8988T (cell line): ENCODE data around the gene CD160.
"Not testable (repeated sequence)": the region's sequence is repeated elsewhere in the genome, so short reads cannot be mapped to it uniquely, and the experiment has no call there.

Experiments
- DNase-seq: peaks from one replicate; pipeline ENCODE4 v3.0.0; 2011

CD160 gene

GRCh38 chr1:145710291-145711027 lies 8.8 kb upstream of the CD160 start:
- DNase-seq: no peak

GRCh38 chr1:145711213-145711651 lies 8.1 kb upstream of the CD160 start:
- no peak for DNase-seq

- no peak for DNase-seq
Observed at GRCh38 chr1:145714524-145715111, 4.7 kb upstream of the CD160 start.

- DNase-seq: no peak
Observed at GRCh38 chr1:145716641-145717345, 2.5 kb upstream of the CD160 start.

DNA sequence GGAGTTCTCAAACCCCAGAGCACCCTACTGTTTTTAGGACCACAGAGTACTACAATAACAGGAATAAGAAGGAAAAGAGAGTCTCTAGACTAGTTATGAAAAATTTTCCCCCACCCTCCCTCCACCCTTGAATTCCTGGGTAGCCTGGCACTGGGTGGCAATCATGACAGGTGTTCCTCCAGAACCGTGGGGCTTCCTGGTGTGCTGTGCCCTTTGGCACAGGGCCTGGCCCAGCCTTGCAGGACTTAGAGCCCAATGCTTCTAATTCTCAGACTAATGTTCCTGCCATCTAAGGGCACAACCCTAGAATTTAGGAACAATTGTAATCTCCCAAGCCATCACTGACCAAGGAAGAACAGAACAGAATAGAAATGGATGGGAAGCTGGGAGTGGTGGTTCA lies 1.5 kb upstream of the CD160 start:
- DNase-seq: no peak

GRCh38 chr1:145718465-145718864 lies 834 bp upstream of the CD160 start:
- not testable (repeated sequence) for DNase-seq

DNA sequence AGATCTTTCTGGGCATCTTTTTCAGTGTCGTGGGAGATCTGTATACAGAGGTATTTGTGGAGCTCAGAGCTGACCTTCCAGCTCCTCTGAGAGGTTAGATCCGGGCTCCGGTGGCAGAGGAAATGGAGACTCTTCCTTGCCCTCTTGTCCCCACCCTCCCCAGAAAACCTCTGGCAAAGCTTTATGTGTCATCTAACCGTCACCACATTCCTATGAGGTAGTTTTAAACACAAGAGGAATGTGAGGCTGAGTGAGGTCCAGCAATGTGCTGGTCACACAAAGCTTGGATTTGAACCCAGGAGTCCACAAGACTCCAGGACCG lies 1.2 kb downstream of the CD160 start:
- DNase-seq: no peak

DNA sequence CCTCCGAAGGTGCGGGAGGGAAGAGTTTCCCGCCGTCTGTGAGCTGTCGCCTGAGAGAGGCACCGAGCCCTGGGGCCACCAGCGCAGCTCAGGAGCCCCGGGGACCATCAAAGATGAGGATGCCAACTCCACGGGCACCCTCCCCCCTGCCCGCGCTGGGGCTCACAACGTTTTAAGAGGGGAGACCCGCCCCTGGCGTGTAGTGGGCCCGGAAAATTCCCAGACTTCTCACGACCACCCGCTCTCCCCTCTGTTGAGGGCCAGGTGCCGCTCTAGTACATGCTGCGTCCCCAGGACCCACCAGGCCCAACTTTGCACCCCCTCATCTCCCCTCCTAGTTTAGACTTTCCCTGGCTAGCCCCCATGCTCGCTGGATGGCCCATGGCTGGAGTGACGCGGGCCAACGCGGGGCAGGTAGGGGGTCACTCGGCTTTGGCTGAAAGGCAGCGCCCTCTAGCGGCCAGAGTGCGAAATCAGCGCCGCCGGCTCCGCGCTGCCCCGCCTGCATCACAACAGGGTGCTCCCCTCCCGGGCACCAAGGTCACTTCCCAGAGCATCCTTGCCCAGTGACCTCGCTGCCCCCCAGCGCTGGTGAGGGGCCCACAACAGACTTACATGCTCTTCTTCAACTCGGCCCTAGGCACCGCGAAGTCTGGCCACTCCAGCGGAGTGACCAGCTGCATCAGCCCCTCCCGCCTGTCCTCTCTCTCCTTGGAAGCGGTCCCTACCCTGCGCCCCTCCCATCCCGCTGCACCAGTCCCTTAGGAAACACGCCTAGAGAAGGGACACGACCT lies 1.8 kb downstream of the CD160 start:
- DNase-seq: peak; percentile 32

DNA sequence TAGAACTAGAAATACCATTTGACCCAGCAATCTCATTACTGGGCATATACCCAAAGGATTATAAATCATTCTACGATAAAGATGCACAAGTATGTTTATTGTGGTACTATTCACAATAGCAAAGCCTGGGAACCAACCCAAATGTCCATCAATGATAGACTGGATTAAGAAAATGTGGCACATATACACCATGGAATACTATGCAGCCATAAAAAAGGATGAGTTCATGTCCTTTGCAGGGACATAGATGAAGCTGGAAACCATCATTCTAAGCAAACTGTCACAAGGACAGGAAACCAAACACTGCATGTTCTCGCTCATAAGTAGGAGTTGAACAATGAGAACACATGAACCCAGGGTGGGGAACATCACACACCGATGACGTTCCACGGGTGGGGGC lies 6.9 kb downstream of the CD160 start:
- DNase-seq: not testable (repeated sequence)

DNA sequence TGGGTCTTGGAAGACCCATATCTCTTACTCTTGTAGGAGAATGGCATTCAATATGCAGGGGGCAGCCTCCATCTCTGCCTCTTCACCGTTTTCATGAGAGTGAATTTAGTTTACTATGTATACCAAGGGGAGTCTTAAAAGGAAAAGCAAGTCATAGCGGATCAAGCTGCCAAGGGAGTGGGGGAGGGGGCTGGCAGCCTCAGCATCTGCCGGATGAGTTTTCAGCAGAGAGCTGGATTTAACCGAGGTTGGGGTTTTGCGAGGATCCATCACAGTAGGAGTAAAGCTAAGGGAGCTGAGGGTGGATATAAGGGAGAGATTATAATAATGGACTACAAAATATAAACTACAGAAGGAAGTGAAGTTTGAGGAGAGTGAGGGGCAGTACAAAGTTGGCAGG lies 9.9 kb downstream of the CD160 start:
- no peak for DNase-seq

DNA sequence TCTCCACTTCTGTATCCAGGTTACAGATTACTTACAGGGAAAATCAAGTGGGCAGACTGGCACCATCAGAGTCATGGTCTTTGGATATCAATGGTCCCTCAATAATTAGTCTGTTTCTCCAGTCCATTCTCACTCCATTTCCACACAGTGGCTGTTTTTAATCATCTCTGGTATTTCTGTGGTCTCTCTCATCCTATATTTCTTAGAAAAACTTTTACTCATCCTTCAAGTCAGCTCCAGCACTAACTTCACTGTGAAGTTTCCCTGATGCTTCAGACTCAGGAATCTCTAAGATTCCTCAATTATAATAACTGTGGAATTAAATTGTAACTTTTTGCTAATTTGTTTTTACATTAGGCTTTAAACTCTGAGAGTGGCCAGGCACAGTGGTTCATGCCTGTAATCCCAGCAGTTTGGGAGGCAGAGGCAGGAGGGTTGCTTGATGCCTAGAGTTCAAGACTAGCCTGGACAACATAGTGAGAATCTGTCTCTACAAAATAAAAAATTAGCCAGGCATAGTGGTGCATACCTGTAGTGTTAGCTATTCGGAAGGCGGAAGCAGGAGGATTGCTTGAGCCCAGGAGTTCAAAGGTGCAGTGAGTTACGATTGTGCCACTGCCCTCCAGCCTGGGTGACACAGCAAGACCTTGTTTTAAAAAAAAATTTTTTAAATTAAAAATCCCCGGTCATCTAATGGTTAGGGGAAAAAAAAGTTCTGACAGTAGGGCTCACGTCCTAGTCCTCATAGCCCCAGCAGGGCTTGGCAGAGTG lies 10.6 kb downstream of the CD160 start:
- DNase-seq: no peak

GRCh38 chr1:145730467-145730866 lies 11.2 kb downstream of the CD160 start:
- no peak for DNase-seq

- no peak for DNase-seq
Observed at GRCh38 chr1:145730900-145731299, 11.6 kb downstream of the CD160 start.

DNA sequence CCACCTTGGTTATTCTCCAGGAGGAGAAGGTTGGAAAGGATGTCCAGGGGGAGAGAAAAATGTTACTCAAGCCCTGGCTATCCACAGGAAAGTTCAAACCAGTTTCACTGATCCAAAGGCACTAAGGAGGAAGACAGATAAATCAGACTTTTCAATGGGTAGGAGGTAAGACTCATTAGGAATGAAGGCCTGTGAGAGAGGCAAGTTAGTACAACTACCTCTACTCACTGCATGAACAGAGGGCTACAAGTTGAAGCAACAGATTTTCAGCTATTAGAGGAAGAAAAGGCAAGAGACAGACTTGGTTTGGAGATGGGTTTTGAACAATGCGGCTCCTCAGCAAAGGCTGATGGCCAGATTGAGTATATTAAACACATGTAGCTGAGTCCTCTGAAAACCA lies 16.9 kb downstream of the CD160 start:
- DNase-seq: no peak

DNA sequence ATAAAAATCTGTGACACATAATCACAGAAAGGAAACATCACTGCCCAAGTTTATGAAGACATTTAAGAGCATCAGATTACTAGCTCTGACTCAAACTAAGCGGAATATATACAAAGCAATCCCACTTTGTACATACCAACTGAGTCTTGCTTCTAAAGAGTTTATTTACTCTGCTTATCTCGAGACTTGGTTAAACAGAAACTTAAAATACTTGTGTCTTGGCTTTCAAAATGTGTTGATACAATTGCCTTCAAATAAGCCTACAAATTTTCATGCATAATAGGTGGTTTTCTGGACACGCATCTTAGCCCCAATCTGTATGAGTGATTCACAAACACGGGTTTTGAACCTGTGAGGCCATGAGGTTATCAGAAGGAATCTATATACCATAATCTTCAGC lies 21.0 kb downstream of the CD160 start:
- DNase-seq: no peak

DNA sequence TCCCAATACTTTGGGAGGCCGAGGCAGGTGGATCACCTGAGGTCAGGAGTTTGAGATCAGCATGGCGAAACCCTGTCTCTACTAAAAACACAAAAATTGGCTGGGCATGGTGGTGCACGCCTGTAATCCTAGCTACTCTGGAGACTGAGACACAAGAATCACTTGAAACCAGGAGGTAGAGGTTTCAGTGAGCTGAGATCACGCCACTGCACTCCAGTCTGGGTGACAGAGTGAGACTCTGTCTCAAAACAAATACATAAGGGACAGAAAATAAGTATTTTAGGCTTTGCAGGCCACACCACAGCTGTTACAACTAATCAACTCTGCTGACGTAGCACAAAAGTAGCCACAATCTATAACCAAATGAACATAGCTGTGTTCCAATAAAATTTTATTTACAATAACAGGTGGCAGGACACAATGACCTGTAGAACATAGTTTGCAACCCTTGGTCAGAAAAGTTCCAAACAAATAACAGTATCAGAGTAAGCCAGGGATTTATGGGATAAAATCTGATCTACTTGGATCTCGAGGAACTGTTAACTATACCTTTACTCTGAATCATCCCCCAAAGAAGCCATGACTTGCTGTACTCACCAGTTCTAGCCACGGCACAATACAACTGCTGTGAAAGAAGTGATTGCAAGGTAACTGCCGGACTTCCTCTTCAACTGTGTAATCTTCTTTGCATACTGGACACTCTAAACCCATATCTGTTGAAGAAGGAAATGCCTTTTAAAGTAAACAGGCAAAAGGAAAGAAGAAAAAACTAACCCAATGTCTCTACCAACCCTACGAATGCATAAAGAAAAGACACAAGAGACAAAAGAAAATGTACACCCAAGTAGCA lies 28.3 kb downstream of the CD160 start:
- no peak for DNase-seq

DNA sequence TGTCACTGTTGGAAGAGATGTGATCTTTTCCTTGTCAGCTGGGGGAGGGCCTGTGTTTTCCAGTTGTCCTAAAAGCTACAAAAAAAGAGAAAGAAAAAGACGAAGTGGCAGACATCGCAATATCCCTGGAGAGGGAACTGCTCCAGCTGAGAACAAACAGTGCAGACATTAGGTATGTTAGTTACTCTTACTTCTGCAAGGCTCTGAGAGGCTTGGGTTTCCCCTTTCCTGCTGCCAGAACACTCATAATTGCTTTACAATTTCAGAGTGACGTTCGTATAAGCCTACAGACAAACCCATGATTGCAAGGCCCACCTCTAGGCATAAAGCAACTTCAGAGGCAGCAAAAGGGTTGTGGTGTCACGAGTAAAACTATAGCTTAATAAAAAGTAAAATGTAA lies 31.1 kb downstream of the CD160 start:
- DNase-seq: no peak

GRCh38 chr1:145751491-145752037 lies 32.3 kb downstream of the CD160 start:
- no peak for DNase-seq

GRCh38 chr1:145757420-145757819 lies 38.1 kb downstream of the CD160 start:
- no peak for DNase-seq

- no peak for DNase-seq
Observed at GRCh38 chr1:145758116-145758515, 38.8 kb downstream of the CD160 start.

- no peak for DNase-seq
Observed at GRCh38 chr1:145758575-145758974, 39.3 kb downstream of the CD160 start.
